Suprapubic skin (tissue), 4 donors: ENCODE data around the gene ZRSR2. TPM values are rescaled to one million over a fixed set of nuclear protein-coding genes. Genes with fewer than 3 reads are reported as not detected.
"Not testable (repeated sequence)": the region's sequence is repeated elsewhere in the genome, so short reads cannot be mapped to it uniquely, and the experiment has no call there.

Source experiments
- DNase-seq, 2 donors: peaks; one replicate each; pipeline ENCODE4 v3.0.0-alpha.2; 2019; ENCODE audit warnings: low spot score in 2 of 2
- H3K27ac ChIP-seq: fragments of 200-600 bp; sonication (generic); one replicate; pipeline ENCODE4 v1.5.1; 2019
- H3K27me3 ChIP-seq: fragments of 200-600 bp; sonication (generic); one replicate; pipeline ENCODE4 v1.5.1; 2019
- H3K36me3 ChIP-seq: fragments of 200-600 bp; sonication (generic); one replicate; pipeline ENCODE4 v1.5.1; 2019
- H3K4me1 ChIP-seq: fragments of 200-600 bp; sonication (generic); one replicate; pipeline ENCODE4 v1.5.1; 2019
- H3K4me3 ChIP-seq: fragments of 200-600 bp; sonication (generic); one replicate; pipeline ENCODE4 v1.5.1; 2019; ENCODE audit warnings: mild to moderate bottlenecking
- H3K9me3 ChIP-seq: fragments of 200-600 bp; sonication (generic); one replicate; pipeline ENCODE4 v1.5.1; 2019
- EP300 ChIP-seq: sonication (generic); formaldehyde crosslinking; IDR thresholded peaks from one replicate; pipeline ENCODE4 v1.6.1; 2017; ENCODE audit warnings: antibody characterized with exemption
- POLR2A ChIP-seq, 2 donors: fragments of 450-650 bp; IDR thresholded peaks; one replicate each; pipeline ENCODE4 v1.6.1; 2017; ENCODE audit warnings: antibody characterized with exemption in 2 of 2, mild to moderate bottlenecking in 2 of 2, moderate library complexity in 2 of 2
- POLR2AphosphoS5 ChIP-seq, 3 donors: sonication (generic); formaldehyde crosslinking; IDR thresholded peaks; one replicate each; pipeline ENCODE4 v1.6.1; 2017; ENCODE audit warnings: antibody characterized with exemption in 3 of 3
- WGBS: methylation state at CpG from one replicate; pipeline ENCODE4 v1.1.5; 2018; 5-methylcytosine and 5-hydroxymethylcytosine counted together
- total RNA-seq, 4 donors: library from RNA; depleted of rRNA; stranded (reverse); fragments of >200 nt; gene quantifications; one replicate each; pipeline ENCODE4 v1.1.0, GENCODE V29; 2016
- TF ChIP-seq, protein P1 (sequence below), 2 donors: fragments of 200-600 bp in 1 of 2; fragments of 450-650 bp in 1 of 2; sonication (generic) in 1 of 2; IDR thresholded peaks; one replicate each; pipeline ENCODE4 v1.5.1; 2016 to 2019; ENCODE audit warnings: antibody characterized with exemption in 2 of 2, mild to moderate bottlenecking in 1 of 2, moderate library complexity in 1 of 2

Gene ZRSR2
- total RNA-seq, 4 donors from 2014 or later = 2.3 to 11.5 (median 6.1) TPM

DNA sequence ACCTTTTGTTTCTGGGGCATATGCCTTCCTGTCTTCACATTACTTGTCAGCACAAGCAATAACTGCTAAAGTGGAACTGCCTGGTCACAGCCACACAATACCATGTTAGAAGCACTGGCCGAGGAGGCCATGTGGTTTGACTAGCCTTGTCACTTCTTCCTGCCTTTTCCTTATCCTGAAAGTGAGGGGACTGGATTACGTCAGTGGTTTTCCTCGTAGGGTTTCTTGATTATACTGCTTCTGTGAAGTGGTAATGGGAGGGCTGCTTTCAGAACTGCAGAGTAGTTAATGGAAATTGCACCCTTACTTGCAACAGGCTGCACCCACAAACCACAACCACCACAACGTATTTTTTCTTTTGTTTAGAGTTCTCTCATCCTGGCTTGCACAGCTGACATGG is 26.6 kb downstream of the ZRSR2 start:
- no peak for TF ChIP-seq POLR2A (IDR thresholded peaks at IDR 0.05)
- TF ChIP-seq POLR2AphosphoS5 (IDR thresholded peaks at IDR 0.05) = no peak
- no peak for TF ChIP-seq EP300
- TF ChIP-seq, protein P1, sequence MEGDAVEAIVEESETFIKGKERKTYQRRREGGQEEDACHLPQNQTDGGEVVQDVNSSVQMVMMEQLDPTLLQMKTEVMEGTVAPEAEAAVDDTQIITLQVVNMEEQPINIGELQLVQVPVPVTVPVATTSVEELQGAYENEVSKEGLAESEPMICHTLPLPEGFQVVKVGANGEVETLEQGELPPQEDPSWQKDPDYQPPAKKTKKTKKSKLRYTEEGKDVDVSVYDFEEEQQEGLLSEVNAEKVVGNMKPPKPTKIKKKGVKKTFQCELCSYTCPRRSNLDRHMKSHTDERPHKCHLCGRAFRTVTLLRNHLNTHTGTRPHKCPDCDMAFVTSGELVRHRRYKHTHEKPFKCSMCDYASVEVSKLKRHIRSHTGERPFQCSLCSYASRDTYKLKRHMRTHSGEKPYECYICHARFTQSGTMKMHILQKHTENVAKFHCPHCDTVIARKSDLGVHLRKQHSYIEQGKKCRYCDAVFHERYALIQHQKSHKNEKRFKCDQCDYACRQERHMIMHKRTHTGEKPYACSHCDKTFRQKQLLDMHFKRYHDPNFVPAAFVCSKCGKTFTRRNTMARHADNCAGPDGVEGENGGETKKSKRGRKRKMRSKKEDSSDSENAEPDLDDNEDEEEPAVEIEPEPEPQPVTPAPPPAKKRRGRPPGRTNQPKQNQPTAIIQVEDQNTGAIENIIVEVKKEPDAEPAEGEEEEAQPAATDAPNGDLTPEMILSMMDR (IDR thresholded peaks at IDR 0.05) = no peak
- H3K27ac ChIP-seq = no peak overlapping the region
- no peak overlapping the region for H3K4me3 ChIP-seq
- H3K36me3 ChIP-seq = peaks cover 24% of the 10 kb centered on the region
- 80% methylated on average over 4 of the region's 4 CpGs for WGBS
- no peaks in the 10 kb centered on the region for H3K4me1 ChIP-seq
- no peak for DNase-seq
- no peaks in the 10 kb centered on the region for H3K9me3 ChIP-seq
- H3K27me3 ChIP-seq = no peaks in the 10 kb centered on the region

DNA sequence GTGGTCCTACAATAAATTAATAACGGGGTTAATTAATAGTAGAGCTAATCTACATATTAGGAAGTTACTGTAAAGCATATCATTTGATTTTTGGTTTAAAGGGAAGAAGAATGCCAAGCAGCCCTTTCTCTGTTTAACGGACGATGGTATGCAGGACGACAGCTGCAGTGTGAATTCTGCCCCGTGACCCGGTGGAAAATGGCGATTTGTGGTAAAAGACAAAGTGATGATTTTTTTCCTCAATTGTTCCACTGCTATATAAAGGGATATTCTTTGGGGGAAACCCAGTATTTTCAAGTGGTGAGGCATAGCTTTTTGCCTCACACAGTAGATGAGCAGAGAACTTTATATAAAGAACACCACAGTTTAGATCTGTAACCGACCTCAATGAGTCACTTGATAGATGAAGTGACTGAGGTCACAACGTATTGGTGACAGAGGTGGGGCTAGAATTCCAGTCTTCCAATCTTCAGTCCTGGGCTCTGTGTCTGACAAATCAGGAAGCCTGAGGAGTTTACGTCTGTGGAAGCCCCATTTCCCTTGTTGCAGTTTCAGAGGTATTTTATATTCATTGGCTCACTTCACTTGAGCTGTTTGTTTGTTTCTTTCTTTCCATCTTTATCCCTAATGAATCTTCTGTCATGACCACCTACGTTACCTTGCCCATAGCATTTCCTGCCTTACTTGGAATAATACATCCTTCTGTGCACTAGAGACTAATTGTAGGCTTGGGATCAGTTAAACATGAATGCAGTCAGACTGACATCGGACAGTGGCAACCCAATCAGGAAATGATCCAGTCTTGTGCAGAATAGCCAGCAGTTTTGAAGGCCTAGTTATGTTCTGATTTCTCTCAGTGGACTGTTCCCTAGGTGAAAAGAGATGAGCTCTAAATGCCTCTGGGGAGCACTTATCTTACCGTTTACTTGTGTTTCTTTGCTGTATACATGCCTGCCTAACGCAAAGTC is 30.1 kb downstream of the ZRSR2 start:
- Histone ChIP-seq H3K27me3 (no peaks in the 10 kb centered on the region), H3K27ac (no peak overlapping the region), H3K4me1 (no peaks in the 10 kb centered on the region), H3K36me3 (peaks cover 29% of the 10 kb centered on the region), H3K4me3 (no peak overlapping the region), H3K9me3 (no peaks in the 10 kb centered on the region)
- TF ChIP-seq EP300 (no peak), POLR2A (IDR thresholded peaks at IDR 0.05) (no peak), POLR2AphosphoS5 (IDR thresholded peaks at IDR 0.05) (no peak)
- WGBS = 85% methylated on average over 14 of the region's 14 CpGs
- DNase-seq = no peak

DNA sequence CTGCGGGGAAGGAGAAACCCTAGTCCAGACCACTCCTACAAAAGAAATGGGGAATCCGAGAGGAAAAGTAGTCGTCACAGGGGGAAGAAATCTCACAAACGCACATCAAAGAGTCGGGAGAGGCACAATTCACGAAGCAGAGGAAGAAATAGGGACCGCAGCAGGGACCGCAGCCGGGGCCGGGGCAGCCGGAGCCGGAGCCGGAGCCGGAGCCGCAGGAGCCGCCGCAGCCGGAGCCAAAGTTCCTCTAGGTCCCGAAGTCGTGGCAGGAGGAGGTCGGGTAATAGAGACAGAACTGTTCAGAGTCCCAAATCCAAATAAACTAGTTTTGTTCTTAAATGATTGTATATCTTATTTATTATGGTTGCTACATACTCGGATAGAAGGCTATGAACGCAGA is 32.6 kb downstream of the ZRSR2 start:
- Histone ChIP-seq H3K27ac (no peak overlapping the region), H3K4me3 (no peak overlapping the region), H3K9me3 (no peaks in the 10 kb centered on the region), H3K4me1 (no peaks in the 10 kb centered on the region), H3K36me3 (peaks cover 19% of the 10 kb centered on the region), H3K27me3 (no peaks in the 10 kb centered on the region)
- TF ChIP-seq, protein P1 (IDR thresholded peaks at IDR 0.05) = no peak
- TF ChIP-seq POLR2A (IDR thresholded peaks at IDR 0.05) = no peak
- no peak for TF ChIP-seq EP300
- TF ChIP-seq POLR2AphosphoS5 (IDR thresholded peaks at IDR 0.05) = no peak
- DNase-seq = no peak
- 95% methylated on average over 23 of the region's 23 CpGs for WGBS

DNA sequence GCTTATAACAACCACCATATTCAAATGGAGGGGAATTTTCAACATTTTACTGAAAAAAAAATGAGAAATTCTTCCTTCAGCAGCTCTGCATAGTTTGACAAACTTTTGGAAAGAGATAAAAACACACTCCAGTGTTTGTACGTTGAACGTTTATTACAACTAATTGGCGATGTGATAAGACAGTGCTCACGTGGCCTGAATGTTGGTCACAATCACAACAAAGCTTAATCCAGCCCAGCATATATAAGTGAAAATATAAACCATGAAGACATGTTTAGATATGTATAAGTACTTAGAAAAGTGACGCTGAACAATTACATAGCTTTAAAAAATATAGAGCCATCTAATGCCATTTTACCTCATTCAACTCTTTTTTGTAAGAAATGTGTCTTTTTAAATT is 35.7 kb downstream of the ZRSR2 start:
- H3K27me3 ChIP-seq = no peaks in the 10 kb centered on the region
- peaks cover 13% of the 10 kb centered on the region for H3K36me3 ChIP-seq
- DNase-seq = no peak
- TF ChIP-seq, protein P1 (IDR thresholded peaks at IDR 0.05) = no peak
- TF ChIP-seq EP300 (no peak), POLR2AphosphoS5 (IDR thresholded peaks at IDR 0.05) (no peak), POLR2A (IDR thresholded peaks at IDR 0.05) (no peak)
- H3K27ac ChIP-seq = no peak overlapping the region
- 88% methylated on average over 5 of the region's 5 CpGs for WGBS
- no peaks in the 10 kb centered on the region for H3K4me1 ChIP-seq
- H3K9me3 ChIP-seq = no peaks in the 10 kb centered on the region
- H3K4me3 ChIP-seq = no peak overlapping the region

DNA sequence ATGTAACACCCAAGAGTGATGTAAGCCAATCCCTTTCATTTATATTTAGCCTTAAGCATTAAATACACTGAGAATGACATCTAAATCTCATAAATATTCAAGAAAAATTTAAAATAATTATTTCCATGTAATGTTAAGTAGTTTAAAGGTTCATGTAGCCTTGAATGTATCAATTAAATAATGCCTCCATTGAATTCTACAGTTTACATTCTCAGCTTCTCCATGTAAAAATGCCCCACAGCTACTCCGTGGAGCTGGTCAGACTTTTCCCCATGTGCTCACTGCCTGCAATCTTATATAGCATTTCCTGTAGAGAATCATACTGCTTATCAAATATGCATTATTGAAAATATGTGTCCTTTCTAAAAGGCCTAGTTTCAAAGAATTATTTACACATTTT is 38.9 kb downstream of the ZRSR2 start:
- no peak overlapping the region for H3K27ac ChIP-seq
- no peaks in the 10 kb centered on the region for H3K36me3 ChIP-seq
- no peaks in the 10 kb centered on the region for H3K9me3 ChIP-seq
- DNase-seq = no peak
- no peaks in the 10 kb centered on the region for H3K4me1 ChIP-seq
- no peak overlapping the region for H3K4me3 ChIP-seq
- TF ChIP-seq EP300 = no peak
- TF ChIP-seq POLR2A (IDR thresholded peaks at IDR 0.05) = no peak
- TF ChIP-seq, protein P1 (IDR thresholded peaks at IDR 0.05) = no peak
- no peak for TF ChIP-seq POLR2AphosphoS5 (IDR thresholded peaks at IDR 0.05)
- WGBS = 93% methylated on average over 1 of the region's 1 CpG
- H3K27me3 ChIP-seq = no peaks in the 10 kb centered on the region

DNA sequence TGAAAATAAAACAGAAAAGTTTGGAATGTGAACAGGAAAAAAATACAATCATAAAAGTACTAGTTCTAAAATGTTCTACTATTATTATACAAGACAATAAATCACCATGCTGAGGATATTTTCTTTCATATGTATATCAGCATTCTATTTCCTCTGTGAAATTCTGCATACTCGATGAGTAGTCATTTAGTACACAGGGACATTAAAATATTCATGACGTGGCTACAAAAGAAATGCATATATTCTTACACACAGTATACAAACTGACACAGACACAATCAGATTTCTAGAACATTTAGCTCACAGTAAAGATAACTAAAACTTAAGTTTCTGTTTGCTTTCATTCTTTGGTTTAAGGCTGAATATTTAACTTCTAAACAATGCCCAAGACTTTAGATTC is 41.1 kb downstream of the ZRSR2 start:
- 57% methylated on average over 1 of the region's 2 CpGs for WGBS

More for the DNA sequence above, 41.1 kb downstream of the ZRSR2 start:
- not testable (repeated sequence) for H3K4me1 ChIP-seq, DNase-seq, H3K27ac ChIP-seq, H3K4me3 ChIP-seq, H3K9me3 ChIP-seq, H3K36me3 ChIP-seq, H3K27me3 ChIP-seq
